Activated CD8-positive, alpha-beta memory T cell treated with anti-CD3 and anti-CD28 coated beads for 48 hours (primary cell): ENCODE results near the gene AGFG1.
"Not testable (repeated sequence)": the region's sequence is repeated elsewhere in the genome, so short reads cannot be mapped to it uniquely, and the experiment has no call there.

Experiments
- DNase-seq, 3 experiments: peaks; one replicate each; pipeline ENCODE4 v3.0.0-alpha.2; 2020; ENCODE audit warnings: low read depth in 2 of 3, low spot score in 2 of 3

The AGFG1 gene

GRCh38 chr2:227529871-227530270 lies 57.9 kb downstream of the AGFG1 start:
- no peak for DNase-seq

- no peak for DNase-seq
Observed at GRCh38 chr2:227534714-227535113, 62.8 kb downstream of the AGFG1 start.

- no peak for DNase-seq
Observed at GRCh38 chr2:227536445-227536844, 64.5 kb downstream of the AGFG1 start.

GRCh38 chr2:227539465-227539956 lies 67.6 kb downstream of the AGFG1 start:
- no peak for DNase-seq

- not testable (repeated sequence) for DNase-seq
Observed at GRCh38 chr2:227540352-227540751, 68.4 kb downstream of the AGFG1 start.

- no peak for DNase-seq
Observed at GRCh38 chr2:227545990-227546389, 74.0 kb downstream of the AGFG1 start.

GRCh38 chr2:227551836-227552235 lies 79.9 kb downstream of the AGFG1 start:
- DNase-seq: no peak

- DNase-seq: no peak
Observed at GRCh38 chr2:227562581-227562980, 90.6 kb downstream of the AGFG1 start.

- no peak for DNase-seq
Observed at GRCh38 chr2:227565080-227565479, 93.1 kb downstream of the AGFG1 start.

GRCh38 chr2:227566012-227566411 lies 94.1 kb downstream of the AGFG1 start:
- DNase-seq: no peak

- no peak for DNase-seq
Observed at GRCh38 chr2:227568852-227569169, 96.9 kb downstream of the AGFG1 start.

- no peak for DNase-seq
Observed at GRCh38 chr2:227570615-227571014, 98.7 kb downstream of the AGFG1 start.

- no peak for DNase-seq
Observed at GRCh38 chr2:227576110-227576509, 104.2 kb downstream of the AGFG1 start.

- no peak for DNase-seq
Observed at GRCh38 chr2:227576812-227577211, 104.9 kb downstream of the AGFG1 start.

- no peak for DNase-seq
Observed at GRCh38 chr2:227577555-227577954, 105.6 kb downstream of the AGFG1 start.

- DNase-seq: no peak
Observed at GRCh38 chr2:227578642-227579041, 106.7 kb downstream of the AGFG1 start.

- no peak for DNase-seq
Observed at GRCh38 chr2:227579791-227580190, 107.8 kb downstream of the AGFG1 start.

GRCh38 chr2:227582369-227582768 lies 110.4 kb downstream of the AGFG1 start:
- DNase-seq: no peak

- DNase-seq: no peak
Observed at GRCh38 chr2:227592694-227593387, 120.9 kb downstream of the AGFG1 start.

GRCh38 chr2:227595797-227596196 lies 123.8 kb downstream of the AGFG1 start:
- DNase-seq: no peak

- DNase-seq: no peak
Observed at GRCh38 chr2:227597036-227597435, 125.1 kb downstream of the AGFG1 start.

- no peak for DNase-seq
Observed at GRCh38 chr2:227597998-227598397, 126.0 kb downstream of the AGFG1 start.

- DNase-seq: not testable (repeated sequence)
Observed at GRCh38 chr2:227598835-227599503, 127.0 kb downstream of the AGFG1 start, which contains the start of gene SCYGR2. Gene SCYGR2 (plus strand): TSS chr2:227598893. CDS start chr2:227598893, 0 bp downstream.
